HG03280 (cell line): ENCODE data around the gene RAB5A.
"Not testable (repeated sequence)": the region's sequence is repeated elsewhere in the genome, so short reads cannot be mapped to it uniquely, and the experiment has no call there.

Experiments
- ATAC-seq: cut with Tn5 transposase; IDR thresholded peaks from one replicate; pipeline ENCODE4 v1.9.1; 2021; ENCODE audit warnings: mild to moderate bottlenecking, moderate library complexity; ENCODE audit not compliant: unreplicated experiment

The RAB5A gene

GRCh38 chr3:20023623-20024405 is 76.9 kb downstream of the RAB5A start:
- ATAC-seq, result no peak

- ATAC-seq, result no peak
Measured at GRCh38 chr3:20027136-20027535, 80.2 kb downstream of the RAB5A start.

DNA sequence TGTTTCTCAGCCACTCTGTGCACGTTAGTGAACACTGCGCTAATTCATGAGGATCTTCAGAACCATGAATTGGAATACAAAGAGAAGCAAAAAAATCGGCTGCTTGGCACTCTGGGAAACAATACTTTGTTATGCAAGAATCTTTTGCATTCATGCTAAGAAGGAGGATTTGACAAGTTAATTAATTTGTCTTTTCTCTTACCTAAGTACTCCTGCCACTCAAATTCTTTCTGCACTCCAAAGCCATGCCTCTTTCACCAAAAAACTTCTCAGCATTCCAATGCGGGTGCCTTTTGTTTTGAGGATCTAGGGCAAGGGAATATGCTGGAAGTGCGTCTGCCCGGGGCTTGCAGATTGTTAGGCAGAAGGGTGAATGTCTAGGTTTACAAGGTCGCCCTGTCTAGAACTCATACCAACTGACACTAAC is 82.0 kb downstream of the RAB5A start:
- no peak for ATAC-seq

GRCh38 chr3:20031939-20032338 is 85.0 kb downstream of the RAB5A start:
- ATAC-seq, result not testable (repeated sequence)
